ENCODE results near the gene LGALS16.
"Not testable (repeated sequence)": the region's sequence is repeated elsewhere in the genome, so short reads cannot be mapped to it uniquely, and the experiment has no call there.

The LGALS16 gene

GRCh38 chr19:39677961-39678889 is 22.5 kb downstream of the LGALS16 start:
- DNase-seq (ENCODE audit: low spot score): no peak

GRCh38 chr19:39679056-39679790 is 23.5 kb downstream of the LGALS16 start:
- DNase-seq (ENCODE audit: low spot score): no peak

- DNase-seq (ENCODE audit: low spot score): no peak
Measured at GRCh38 chr19:39679791-39680168, 24.1 kb downstream of the LGALS16 start.

GRCh38 chr19:39680593-39680992 is 24.9 kb downstream of the LGALS16 start:
- DNase-seq (ENCODE audit: low spot score): no peak

- no peak for DNase-seq (ENCODE audit: low spot score)
Measured at GRCh38 chr19:39681416-39681815, 25.7 kb downstream of the LGALS16 start.

- no peak for DNase-seq (ENCODE audit: low spot score)
Measured at GRCh38 chr19:39684267-39684666, 28.6 kb downstream of the LGALS16 start.

- no peak for DNase-seq (ENCODE audit: low spot score)
Measured at GRCh38 chr19:39686739-39687138, 31.0 kb downstream of the LGALS16 start.

- DNase-seq (ENCODE audit: low spot score): not testable (repeated sequence)
Measured at GRCh38 chr19:39688637-39689036, 32.9 kb downstream of the LGALS16 start.

- no peak for DNase-seq (ENCODE audit: low spot score)
Measured at GRCh38 chr19:39692166-39692565, 36.5 kb downstream of the LGALS16 start.

GRCh38 chr19:39692822-39693221 is 37.1 kb downstream of the LGALS16 start:
- no peak for DNase-seq (ENCODE audit: low spot score)

- no peak for DNase-seq (ENCODE audit: low spot score)
Measured at GRCh38 chr19:39695759-39696158, 40.0 kb downstream of the LGALS16 start.

GRCh38 chr19:39696387-39696786 is 40.7 kb downstream of the LGALS16 start:
- no peak for DNase-seq (ENCODE audit: low spot score)

- no peak for DNase-seq (ENCODE audit: low spot score)
Measured at GRCh38 chr19:39698535-39698934, 42.8 kb downstream of the LGALS16 start.

- DNase-seq (ENCODE audit: low spot score): no peak
Measured at GRCh38 chr19:39701291-39701690, 45.6 kb downstream of the LGALS16 start.

- DNase-seq (ENCODE audit: low spot score): no peak
Measured at GRCh38 chr19:39704181-39705044, 48.7 kb downstream of the LGALS16 start, which contains the start of gene LGALS14. Gene LGALS14, plus strand, starts transcription at chr19:39704481. Its CDS starts 48 bp downstream, at chr19:39704529.

- no peak for DNase-seq (ENCODE audit: low spot score)
Measured at GRCh38 chr19:39705578-39706188, 50.0 kb downstream of the LGALS16 start.

- DNase-seq (ENCODE audit: low spot score): no peak
Measured at GRCh38 chr19:39708594-39708993, 52.9 kb downstream of the LGALS16 start.

- DNase-seq (ENCODE audit: low spot score): no peak
Measured at GRCh38 chr19:39709026-39709872, 53.5 kb downstream of the LGALS16 start.
